22Rv1 (cell line): ENCODE measurements around the gene EVA1C.
"Not testable (repeated sequence)": the region's sequence is repeated elsewhere in the genome, so short reads cannot be mapped to it uniquely, and the experiment has no call there.

Experiments used
- H3K27ac ChIP-seq: fragments of 450-650 bp; 2 replicates; pipeline ENCODE4 v1.5.1; 2017
- ZFX ChIP-seq: fragments of 450-650 bp; IDR thresholded peaks from 2 replicates; pipeline ENCODE4 v1.6.1; 2017; ENCODE audit warnings: antibody characterized with exemption, borderline replicate concordance
- TF ChIP-seq, protein P1 (sequence below): fragments of 450-650 bp; IDR thresholded peaks from 2 replicates; pipeline ENCODE4 v1.5.1; 2017; ENCODE audit warnings: mild to moderate bottlenecking

The EVA1C gene

DNA sequence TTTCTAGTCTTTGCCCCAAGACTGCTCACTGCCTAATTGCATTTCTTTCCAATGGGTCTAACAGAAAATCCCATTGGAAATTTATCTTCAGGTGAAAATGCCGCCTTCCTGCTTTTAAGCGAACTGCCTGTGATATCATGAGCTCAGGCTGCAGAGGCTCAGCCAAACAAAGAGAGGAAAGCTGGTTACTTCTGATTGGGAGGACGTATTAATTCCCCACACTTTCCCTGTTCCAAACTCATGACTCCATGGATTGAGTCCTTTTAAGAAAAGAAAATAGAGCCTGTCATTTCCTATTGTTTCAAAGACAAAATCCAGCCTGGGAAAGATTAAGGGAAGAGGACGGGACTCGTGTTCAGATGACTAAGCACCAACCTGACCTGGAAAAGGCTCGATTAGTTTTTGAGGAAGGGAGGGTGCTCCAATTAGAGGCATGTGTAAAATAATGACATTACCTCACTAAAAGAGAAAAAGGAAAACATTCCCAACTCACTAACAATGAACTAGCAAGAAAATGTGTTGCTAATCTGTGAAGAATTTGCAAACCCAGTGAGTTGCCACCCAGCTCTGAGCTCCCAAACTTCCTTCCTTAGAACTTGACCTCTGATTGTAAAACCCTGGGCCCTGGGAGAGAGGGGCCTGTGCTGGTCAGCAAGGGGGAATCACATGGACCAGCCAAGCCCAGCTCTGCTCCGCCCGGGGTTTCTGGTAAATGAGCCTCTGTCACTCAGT is 111.6 kb downstream of the EVA1C start:
- no peak for TF ChIP-seq ZFX
- TF ChIP-seq, protein P1, sequence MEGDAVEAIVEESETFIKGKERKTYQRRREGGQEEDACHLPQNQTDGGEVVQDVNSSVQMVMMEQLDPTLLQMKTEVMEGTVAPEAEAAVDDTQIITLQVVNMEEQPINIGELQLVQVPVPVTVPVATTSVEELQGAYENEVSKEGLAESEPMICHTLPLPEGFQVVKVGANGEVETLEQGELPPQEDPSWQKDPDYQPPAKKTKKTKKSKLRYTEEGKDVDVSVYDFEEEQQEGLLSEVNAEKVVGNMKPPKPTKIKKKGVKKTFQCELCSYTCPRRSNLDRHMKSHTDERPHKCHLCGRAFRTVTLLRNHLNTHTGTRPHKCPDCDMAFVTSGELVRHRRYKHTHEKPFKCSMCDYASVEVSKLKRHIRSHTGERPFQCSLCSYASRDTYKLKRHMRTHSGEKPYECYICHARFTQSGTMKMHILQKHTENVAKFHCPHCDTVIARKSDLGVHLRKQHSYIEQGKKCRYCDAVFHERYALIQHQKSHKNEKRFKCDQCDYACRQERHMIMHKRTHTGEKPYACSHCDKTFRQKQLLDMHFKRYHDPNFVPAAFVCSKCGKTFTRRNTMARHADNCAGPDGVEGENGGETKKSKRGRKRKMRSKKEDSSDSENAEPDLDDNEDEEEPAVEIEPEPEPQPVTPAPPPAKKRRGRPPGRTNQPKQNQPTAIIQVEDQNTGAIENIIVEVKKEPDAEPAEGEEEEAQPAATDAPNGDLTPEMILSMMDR: no peak
- H3K27ac ChIP-seq: no peak overlapping the region

GRCh38 chr21:32525282-32525681 is 112.8 kb downstream of the EVA1C start:
- TF ChIP-seq ZFX: no peak
- TF ChIP-seq, protein P1: no peak
- H3K27ac ChIP-seq: no peak overlapping the region

DNA sequence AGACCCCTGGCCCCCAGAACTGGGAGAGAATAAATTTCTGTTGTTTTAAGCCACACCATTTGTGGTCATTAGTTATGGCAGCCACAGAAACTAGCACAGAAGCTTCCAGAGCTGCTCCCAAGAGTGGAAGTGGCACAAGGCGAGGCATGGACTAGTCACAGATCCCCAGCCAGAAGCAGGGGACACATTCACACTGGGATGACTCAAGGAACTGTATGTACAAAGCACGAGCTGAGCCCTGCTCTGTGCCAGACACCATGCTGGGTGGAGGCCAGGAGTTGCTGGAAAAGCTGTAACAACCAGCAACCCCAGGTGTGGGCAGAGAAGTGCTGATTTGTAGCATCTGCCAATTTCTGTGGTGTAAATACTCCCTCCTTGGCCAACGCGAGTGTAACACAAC is 117.2 kb downstream of the EVA1C start:
- H3K27ac ChIP-seq: no peak overlapping the region
- TF ChIP-seq ZFX: no peak
- TF ChIP-seq, protein P1: no peak

GRCh38 chr21:32530809-32531208 is 118.3 kb downstream of the EVA1C start:
- not testable (repeated sequence) for H3K27ac ChIP-seq

DNA sequence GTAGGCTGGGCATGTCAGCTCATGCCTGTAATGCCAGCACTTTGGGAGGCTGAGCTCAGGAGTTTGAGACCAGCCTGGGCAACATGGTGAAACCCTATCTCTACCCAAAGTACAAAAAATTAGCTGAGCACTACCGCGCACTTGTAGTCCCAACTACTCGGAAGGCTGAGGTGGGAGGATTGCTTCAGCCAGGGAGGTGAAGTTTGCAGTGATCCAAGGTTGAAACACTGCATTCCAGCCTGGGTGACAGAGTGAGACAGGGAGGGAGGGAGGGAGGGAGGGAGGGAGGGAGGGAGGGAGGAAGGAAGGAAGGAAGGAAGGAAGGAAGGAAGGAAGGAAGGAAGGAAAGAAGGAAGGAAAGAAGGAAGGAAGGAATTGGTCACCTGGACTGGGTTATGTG is 119.1 kb downstream of the EVA1C start:
- not testable (repeated sequence) for H3K27ac ChIP-seq

- TF ChIP-seq ZFX: no peak
- TF ChIP-seq, protein P1: no peak
- no peak overlapping the region for H3K27ac ChIP-seq
Observed at GRCh38 chr21:32532636-32533035, 120.1 kb downstream of the EVA1C start.

DNA sequence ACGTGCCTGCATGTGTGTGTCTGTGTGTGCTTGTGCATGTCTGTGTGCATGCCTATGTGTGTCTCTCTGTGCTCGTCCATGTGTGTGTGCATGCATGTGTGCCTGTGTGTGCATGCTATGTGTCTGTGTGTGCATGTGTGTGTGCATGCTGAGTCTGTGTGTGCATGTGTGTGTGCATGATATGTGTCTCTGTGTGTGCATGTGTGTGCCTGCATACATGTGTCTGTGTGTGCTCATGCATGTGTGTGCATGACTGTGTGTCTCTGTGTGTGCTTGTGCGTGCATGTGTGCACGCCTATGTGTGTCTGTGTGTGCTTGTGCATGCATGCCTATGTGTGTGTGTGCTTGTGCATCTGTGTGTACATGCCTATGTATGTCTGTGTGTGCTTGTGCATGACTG is 120.5 kb downstream of the EVA1C start:
- H3K27ac ChIP-seq: no peak overlapping the region
- TF ChIP-seq, protein P1: no peak
- TF ChIP-seq ZFX: no peak

DNA sequence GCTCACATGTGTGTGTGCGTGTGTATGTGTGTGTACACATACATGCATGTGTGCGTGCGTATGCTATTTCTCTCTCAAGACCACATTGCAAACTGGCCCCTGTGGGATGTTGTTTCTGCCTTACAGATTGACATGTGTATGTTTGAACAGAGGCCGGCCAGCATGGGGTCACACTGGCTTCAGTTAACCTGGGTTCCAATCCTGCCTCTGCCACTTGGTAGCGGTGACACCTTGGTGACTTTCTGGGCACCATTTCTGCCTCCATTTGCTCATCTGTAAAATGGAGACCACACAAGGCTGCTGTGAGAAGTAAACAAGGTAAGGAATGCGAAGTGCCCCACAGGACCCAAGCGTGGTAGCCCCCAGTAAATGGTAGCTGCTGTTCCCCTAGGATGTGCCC is 121.1 kb downstream of the EVA1C start:
- no peak overlapping the region for H3K27ac ChIP-seq
- no peak for TF ChIP-seq ZFX
- TF ChIP-seq, protein P1: no peak
